ENCODE measurements around the gene ITLN1. TPM values are rescaled to one million over a fixed set of nuclear protein-coding genes. Genes with fewer than 3 reads are reported as not detected.
A peak's percentile ranks its signal among the peaks of the same experiment; 100 is the strongest.

ITLN1 gene
- polyA plus RNA-seq, 4 donors, result 0.30 to 4.7 (median 1.9) TPM

DNA sequence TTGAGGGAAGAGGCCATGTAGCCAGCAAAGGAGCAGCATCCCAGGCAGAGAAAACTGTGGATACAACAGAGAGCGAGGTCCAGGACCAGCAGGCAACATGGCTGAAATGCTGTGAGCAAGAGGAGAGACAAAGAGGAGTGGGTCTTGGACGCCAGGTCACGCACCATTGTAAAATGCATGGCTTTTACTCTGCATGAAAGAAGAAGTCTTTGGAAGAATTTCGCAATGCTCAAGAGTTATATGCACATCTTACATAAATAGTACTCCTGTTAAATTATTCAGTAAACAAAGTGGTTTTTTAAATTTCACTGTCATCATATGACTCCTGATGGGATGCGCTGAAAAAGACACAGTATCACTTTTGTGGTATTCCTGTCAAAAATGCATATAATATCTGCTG, 25.8 kb downstream of the ITLN1 start:
- DNase-seq (ENCODE audit: low read depth in 4 of 4, low spot score in 3 of 4), result no peak

DNA sequence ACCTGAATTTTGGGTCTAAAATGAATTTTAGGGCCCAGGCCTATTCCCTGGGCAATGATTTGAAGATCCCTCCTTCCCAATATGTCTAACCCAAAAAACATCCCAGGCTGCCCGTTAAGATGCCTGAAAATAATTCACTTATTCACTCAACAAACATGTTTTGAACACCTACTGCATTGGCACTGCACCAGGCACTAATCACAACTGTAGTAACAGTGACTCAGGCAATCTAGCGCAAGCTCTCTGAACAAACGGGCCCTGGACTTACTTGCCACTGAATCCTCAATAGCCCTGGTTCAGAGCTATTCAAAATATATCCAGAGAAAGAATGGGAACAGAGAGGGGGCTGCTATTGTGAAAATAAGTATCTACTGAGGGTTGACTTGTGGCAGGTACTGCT, 26.5 kb downstream of the ITLN1 start:
- DNase-seq (ENCODE audit: low read depth in 4 of 4, low spot score in 3 of 4), result no peak

DNA sequence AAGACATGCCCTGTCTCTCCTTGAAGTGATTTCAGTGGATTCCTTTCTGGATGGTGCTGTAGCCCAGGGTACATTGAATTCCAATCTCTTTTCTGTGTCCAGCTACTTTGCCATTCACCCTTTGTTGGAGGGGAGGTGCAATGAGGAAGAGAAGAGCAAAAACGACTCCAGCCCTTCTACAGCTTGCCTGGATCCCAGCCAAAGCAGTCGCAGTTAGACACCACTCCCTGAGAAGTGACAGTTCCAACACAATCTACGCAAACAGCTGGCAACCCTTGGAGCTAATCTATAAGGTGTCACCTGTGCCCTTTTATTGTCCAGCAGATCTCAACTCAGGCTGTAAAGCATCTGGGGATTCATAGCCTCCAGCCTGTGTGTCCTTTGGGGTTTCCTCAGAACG, 26.9 kb downstream of the ITLN1 start:
- no peak for DNase-seq (ENCODE audit: low read depth in 4 of 4, low spot score in 3 of 4)

DNA sequence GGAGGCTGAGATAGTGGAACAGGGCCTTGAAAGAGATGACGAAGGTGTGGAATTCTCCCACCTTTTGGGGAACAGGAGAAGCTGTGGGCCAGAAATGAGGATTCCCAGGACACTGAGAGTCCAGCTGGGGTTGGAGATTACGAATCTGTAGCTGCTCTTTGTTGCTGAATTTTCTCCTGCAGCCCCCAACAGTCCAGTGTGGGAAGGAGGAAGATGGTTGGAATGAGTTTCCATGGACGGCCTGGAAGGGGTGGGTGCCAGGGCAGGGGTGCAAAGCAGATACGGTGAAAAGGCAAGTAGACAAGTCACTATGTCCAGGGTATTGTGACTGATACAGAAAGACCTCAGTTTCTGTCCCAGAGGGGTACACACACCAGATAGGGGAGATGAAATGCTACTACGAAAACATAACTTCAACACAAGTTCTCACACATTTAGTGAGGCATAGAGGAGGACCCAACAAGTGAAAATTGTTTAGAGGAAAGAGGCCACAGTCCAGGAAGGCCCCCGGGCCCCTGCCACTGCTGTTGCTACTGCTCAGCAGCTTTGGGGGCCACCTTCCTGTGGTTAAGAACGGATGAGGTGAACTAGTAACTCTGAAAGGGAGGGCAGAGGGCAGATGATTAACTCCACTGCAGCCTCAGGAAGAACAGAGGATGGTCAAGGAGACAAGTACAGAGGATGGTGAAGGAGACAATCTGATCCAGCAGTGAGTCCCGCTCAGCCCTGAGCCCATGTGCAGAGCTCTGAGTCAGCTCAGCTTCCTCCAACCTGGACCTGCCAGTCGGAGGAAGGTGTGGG, 29.6 kb downstream of the ITLN1 start:
- DNase-seq (ENCODE audit: low read depth in 4 of 4, low spot score in 3 of 4), result no peak

DNA sequence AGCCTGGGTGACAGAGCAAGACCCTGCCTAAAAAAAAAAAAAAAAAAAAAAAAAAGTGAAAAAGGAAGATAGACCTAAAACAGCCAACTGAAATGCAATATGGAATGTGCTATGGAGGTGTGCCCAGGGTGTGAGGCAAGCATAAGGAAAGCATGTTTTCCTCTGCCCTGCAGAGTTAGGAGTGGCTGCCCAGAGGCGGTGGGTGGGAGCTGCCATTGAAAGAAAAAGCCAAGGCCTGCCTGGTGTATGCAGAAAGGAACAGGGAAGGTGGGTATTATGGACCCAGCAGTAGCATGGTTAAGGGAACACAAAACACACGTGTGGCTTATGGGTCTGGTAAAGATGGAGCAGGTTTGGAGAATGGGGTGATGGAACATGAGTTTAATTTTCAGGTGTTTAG, 31.2 kb downstream of the ITLN1 start:
- no peak for DNase-seq (ENCODE audit: low read depth in 4 of 4, low spot score in 3 of 4)

DNA sequence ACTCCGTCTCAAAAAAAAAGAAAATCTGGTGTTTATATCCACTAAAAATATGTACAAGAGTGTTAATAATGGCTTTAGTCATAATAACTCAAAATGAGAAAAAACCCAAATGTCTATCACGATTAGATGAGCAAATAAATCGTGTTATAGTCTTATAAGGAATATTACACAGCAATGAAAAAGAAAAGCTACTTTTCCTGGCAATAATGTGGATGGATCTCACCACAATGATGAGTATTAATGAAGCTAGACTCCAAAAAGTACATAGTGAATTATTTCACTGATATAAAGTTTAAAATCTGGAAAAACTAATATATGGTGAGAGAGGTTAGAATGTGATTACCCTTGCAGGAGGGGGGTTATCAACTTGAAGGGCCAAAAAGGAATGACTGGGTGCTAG, 32.0 kb downstream of the ITLN1 start:
- no peak for DNase-seq (ENCODE audit: low read depth in 4 of 4, low spot score in 3 of 4)

DNA sequence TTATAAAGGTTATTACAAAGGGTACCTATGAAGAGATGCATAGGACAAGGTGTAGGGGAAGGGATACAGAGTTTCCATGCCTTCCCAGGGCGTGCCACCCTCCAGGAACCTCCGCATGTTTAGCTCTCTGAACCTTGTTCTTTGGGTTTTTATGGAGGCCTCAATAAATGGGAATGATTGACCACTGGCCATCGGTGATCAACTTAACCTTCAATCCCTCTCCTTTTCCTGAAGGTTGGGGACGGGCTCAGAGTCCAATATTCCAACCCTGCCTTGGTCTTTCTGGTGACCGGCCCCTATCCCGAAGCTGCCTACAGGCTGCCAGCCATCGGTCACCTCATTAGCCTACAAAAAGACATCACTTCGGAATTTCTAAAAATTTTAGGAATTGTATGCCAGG, 34.0 kb downstream of the ITLN1 start:
- DNase-seq (ENCODE audit: low read depth in 4 of 4, low spot score in 3 of 4), result no peak

DNA sequence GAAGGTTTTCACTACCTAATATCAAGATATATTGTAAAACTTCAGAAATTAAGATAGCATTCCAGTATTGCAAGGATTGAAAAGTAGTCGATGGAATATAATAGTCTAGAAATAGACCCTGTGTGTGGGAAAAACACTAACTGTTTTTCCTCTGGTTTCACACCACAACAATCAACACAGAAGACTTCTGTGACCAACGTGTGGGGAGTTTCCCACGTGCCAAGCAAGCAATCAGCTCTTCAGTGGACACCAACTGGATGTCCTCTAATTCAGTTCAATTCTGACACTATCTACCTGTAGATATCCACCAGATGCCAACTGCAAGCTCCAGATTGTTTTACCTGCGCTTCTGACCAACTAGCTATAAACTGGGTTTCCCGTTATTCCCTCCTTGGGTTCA, 34.4 kb downstream of the ITLN1 start:
- DNase-seq (ENCODE audit: low read depth in 4 of 4, low spot score in 3 of 4), result no peak

DNA sequence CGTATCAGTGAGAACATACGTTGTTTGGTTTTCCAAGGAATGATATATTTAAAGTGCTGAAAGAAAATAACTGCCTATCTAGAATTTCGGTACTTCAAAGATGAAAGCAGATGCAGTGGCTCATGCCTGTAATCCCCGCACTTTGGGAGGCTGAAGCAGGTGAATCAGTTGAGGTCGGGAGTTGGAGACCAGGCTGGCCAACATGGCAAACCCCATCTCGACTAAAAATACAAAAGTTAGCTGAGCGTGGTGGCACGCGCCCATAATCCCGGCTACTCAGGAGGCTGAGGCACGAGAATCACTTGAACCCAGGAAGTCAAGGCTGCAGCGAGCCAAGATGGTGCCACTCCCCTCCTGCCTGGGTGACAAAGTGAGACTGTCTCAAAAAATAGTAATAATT, 38.7 kb downstream of the ITLN1 start:
- DNase-seq (ENCODE audit: low read depth in 4 of 4, low spot score in 3 of 4), result no peak

DNA sequence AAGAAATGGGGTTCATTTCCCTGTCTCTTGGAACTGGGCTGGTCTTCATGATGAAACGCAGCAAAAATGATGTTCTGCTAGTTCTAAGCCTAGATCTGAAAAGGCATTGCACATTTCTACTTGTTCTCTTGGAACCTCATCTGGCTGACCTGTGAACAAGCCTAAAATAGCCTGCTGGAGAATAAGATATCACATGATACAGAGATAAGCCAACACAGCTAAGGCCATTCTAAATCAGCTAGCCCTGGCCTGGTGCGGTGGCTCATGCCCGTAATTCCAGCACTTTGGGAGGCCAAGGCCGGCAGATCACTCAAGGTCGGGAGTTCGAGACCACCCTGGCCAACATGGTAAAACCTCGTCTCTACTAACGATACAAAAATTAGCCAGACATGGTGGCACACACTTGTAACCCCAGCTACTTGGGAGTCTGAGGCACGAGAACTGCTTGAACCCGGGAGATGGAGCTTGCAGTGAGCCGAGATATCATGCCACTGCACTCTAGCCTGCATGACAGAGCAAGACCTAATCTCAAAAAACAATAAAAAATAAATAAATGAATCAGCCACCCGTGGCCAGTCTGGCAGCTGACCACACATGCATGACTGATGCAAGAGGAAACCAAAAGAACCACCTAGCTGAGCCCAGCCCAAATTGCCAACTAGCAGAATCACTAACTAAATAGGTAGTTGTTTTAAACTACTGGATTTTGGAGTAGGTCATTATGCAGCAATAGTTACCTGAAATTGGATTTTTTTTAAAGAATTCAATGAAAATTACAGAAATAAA, 40.3 kb downstream of the ITLN1 start:
- no peak for DNase-seq (ENCODE audit: low read depth in 4 of 4, low spot score in 3 of 4)

DNA sequence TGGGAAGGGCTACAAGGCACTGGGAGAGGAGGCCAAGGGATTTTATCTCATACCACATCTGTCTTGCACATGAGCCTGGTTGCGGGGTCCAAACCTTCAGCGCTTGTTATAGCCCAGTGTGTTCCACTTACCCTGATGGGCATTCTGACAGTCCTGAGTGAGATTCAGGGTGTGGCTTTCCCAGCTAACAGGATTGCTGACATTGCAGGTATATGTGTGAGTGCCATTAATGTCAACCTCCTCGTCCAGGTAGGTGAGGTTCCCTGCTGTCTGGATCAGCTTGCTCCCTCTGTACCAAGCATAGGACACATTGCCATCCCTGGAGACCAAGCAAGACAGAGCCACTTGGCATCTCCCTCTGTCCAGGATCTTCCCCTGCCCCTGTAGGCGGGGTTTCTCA, 43.9 kb downstream of the ITLN1 start:
- DNase-seq (ENCODE audit: low read depth in 4 of 4, low spot score in 3 of 4), result no peak

DNA sequence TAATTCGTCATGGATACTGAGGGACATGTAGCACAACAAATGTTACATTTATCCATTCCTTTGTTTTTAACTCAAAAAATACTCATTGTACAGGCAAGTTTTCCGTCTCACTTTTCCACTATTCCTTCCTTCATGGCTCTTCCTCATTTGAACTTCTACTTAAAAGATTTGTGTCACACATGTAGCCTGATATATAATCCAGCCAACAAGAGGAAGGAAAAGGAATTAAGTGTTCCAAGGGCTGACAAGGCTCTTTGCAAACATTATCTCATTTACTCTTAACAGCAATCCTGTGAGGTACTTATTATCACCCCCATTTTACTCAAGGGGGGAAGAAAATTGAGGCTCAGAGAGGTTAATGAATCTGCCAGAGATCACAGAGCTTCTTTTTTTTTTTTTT, 45.2 kb downstream of the ITLN1 start:
- DNase-seq (ENCODE audit: low read depth in 4 of 4, low spot score in 3 of 4), result no peak

DNA sequence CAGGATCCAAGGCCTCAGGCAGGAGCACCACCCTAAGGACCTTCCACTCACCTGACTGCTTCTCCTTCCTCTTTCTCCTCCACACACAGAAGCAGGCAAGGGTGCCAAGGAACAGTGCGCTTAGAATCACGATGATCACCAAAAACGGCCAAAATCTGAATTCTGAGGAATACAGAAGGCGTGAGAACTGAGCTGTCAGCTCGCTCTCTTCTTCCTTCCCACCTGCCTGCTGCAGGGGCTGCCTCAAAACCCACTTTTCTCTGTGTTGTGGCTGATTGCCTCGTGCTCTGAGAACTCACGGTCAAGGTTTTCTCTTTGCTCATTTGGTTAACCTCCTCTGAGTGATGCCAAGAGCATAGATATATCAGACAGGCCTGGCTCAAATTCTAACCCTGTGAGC, 46.1 kb downstream of the ITLN1 start:
- DNase-seq (ENCODE audit: low read depth in 4 of 4, low spot score in 3 of 4), result no peak

DNA sequence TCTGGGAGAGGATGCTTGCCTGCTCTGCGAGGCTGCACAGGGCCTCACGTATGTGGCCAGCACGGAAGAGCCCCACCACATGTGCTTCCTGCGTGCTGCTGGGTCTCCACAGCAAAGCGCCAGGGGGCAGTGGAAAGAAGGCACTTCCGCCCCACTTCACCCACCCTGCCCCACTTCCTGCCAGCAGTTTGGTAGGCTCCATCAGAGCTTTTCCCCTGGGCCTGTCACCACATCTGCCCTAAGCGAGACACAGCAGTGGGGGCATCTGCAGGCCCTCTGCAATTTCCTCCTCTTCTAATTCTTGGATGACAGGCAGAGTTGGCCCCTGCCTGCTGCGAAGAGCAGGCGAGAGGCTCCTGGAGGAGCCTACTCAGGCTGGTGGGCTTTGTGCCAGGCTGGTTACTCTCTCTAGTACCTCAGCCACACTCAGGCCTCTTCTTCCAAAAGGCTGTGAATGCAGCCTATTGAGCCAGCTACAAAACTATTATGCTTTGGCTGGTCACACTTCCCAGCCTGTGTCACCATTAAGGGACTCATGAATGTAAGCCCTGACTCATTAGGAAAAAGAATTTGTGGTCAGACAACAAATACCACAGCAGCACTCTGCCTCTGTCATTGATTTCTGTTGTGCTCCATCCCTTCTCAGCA, 47.3 kb downstream of the ITLN1 start:
- no peak for DNase-seq (ENCODE audit: low read depth in 4 of 4, low spot score in 3 of 4)

DNA sequence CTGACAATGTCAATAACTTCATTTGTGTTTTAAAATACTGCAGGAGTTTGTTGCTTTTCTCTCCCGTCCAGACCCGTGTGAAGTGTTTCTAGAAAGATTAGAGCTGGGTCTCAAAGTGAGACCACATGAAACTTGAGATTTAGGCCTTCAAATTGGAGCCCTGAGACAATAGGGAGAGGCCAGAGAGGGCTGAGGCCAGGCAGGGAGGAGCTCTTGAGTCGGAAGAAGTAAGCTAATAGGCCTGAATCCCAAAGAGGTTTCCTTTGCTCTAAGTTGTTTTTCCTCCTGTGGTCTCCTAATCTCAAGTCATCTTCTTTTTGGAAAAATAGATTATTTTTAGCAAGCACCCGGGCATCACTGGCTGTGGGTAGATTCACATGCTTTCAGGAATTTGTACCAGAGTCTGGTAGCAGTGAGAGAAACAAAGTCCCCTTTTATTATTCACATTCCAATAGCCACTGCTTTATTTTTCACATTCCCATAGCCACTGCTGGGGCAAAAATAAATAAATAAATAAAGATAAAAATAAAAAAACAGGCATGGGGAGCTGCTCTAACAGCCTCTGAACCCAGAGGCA, 47.9 kb downstream of the ITLN1 start:
- no peak for DNase-seq (ENCODE audit: low read depth in 4 of 4, low spot score in 3 of 4)

DNA sequence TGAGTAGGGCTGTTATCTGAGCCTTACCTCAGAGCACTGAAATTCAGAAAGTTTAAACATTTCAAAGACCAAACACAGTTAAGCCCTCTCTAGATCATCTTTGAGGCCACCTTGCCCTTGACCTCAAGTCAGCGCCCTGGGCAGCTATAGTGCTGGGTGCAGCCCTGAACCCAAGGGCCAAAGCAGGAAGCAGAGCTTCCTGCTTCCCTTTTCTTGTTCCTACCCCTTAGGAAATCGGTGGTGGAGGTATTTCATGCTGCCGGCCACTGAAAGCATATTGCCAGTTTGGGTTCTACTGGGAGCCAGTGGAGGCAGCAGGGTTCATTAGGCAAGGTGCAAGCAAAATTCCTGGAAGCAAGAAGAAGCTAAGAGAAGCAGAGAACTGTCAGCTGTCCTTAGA, 48.4 kb downstream of the ITLN1 start:
- DNase-seq (ENCODE audit: low read depth in 4 of 4, low spot score in 3 of 4), result no peak

DNA sequence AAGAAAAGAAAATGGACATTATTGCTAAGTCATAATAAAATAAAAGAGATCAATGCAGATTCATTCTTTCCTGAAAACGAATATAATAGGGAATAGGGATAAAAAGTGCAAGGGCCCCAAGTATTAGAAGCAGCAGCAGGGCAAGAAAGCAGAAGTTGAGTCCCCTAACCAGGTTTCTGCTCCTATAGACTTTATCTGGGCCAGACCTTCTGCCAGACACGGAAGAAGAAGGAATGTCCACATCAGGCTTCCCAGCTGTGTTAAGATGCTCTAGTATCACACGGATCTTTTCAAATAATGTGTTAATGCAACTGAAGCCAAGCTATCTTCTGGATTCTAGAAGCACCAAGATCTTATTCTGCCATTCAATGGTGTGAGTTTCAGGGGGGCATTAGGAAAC, 49.2 kb downstream of the ITLN1 start:
- no peak for DNase-seq (ENCODE audit: low read depth in 4 of 4, low spot score in 3 of 4)

DNA sequence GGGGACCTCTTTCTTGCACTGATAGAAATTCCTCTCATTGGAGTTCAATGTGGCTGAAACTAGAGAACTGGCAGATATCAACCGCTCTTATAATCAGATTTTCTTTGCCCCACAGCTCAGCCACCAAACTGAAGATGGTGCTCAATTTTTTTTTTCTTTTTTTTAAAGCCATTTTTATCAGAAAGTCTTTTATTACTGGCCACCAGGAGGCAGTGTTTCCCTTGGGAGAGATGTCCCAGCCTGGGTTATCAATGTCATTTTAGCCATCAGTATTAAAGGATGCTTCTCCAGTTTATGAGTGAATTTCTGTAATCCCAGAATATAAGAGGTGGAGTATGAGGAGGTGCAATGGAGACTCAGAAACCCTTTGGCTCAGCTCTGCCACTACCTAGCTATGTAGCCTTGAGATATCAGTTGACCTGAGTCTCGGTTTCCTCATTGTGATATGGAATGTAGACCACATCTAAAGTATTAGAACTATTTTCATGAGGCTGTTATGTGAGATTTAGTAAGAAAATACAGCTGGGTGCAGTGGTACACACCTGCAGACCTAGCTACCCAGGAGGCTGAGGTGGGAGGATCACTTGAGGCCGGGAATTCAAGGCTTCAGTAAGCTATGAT, 49.9 kb downstream of the ITLN1 start:
- DNase-seq (ENCODE audit: low read depth in 4 of 4, low spot score in 3 of 4), result peak in 2 of 4 donors; percentile 6 to 9

DNA sequence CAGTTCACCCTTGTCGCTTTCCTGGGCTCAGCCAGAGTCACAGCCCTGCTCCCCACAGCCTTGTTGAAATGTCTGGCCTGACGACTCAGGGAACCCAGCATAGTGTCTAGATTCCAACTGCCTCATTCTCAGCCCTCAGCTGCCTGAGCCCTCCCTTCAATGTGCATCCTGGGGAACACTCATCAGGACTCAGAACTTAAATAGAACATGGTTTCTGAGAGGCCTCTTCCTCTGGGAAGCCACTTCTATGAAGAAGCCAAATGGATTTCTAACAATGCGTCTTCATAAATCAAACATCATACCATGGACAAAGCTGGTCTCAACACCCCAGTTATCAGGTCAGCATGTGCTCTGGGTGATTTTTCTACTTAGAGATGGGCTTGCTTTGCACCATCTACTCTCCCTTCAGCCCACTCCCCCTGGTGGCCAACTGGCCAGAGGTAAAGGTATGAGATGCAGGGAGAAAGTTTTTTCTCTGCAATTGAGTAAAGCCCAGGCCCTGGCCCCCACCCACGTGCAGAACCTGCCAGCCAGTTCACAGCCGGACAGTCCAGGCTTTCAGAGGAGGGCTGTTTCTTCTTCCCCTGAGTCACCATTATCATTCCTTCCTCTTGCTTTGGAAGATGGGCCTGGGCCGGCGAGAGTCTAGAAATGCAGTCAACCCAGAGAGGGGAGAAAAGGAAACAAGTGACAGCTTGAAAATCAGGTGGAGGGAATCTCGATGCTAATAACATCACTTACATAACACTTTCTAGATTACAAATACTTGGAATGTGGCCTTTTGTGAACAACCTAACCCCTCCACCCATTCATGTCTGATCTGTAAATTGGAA, 54.4 kb downstream of the ITLN1 start:
- DNase-seq (ENCODE audit: low read depth in 4 of 4, low spot score in 3 of 4), result peak in 3 of 4 donors; percentile 14 to 25 (median 16)

DNA sequence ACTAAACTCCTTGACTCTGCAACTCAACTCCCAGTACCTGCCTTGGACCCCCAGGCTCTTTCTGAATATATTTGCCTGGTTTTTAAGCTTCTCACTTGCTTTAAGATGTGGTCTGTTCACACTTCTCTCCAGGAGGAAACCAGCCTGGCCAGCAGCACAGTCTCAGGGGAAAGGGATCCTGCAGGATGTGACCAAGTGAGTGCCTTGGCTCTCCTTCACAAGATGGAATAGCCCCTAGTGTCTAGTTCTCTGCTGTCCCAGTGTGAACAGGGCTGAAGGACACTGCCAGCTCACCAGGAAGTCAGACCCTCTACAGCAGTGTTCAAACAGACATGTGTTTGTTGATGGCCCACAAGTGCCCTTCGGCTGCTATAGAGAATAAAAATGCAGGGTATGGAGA, 55.2 kb downstream of the ITLN1 start:
- no peak for DNase-seq (ENCODE audit: low read depth in 4 of 4, low spot score in 3 of 4)
